ENCODE data around the gene MDM1. TPM values are rescaled to one million over a fixed set of nuclear protein-coding genes. Genes with fewer than 3 reads are reported as not detected.
A peak's percentile ranks its signal among the peaks of the same experiment; 100 is the strongest.

MDM1 gene
- total RNA-seq, 1 experiment from 2014 or later, result 22.9 TPM

DNA sequence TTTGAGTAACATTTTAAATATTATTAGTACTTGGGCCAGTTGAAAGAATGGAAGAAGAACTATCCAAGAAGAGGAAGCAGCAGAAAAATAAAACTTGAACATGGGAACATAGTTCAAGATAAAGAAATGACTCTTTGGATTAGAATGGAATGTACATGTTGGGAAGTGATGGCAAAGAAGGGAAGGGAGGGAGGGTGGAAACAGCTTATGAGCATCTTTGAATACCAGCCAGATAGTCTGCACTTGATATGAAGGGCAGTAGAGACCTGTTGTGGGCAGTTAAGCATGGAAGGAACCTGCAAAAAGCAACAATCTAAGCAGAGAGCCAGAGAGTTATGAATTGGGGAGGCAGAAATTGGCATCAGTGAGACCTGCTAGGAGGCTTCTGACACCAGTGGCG is 68.8 kb downstream of the MDM1 start:
- Histone ChIP-seq H3K36me3 (no peaks in the 10 kb centered on the region), H3K27me3 (no peaks in the 10 kb centered on the region), H3K9me3 (replicated peaks) (no peaks in the 10 kb centered on the region), H3K4me3 (no peak overlapping the region), H3K27ac (no peak overlapping the region), H3K4me1 (no peaks in the 10 kb centered on the region)
- no peak for DNase-seq

DNA sequence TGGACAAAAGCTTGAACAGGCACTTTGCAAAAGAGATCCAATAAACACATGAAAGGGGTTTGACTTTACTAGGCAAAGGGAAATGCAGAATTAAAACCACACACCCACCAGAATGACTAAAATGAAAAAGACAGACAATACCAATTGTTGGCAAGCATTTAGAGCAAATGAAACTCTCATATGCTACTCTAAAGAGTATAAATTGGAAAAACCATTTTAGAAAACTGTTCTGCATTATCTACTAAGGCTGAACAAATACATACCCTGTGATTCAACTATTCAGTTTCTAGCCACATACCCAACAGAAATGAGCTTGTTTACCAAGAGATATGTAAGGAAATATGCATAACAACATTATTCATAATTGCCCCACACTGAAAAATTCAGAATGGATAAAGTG is 70.3 kb downstream of the MDM1 start:
- Histone ChIP-seq H3K4me3 (no peak overlapping the region), H3K27ac (no peak overlapping the region), H3K36me3 (no peaks in the 10 kb centered on the region), H3K9me3 (replicated peaks) (no peaks in the 10 kb centered on the region), H3K4me1 (no peaks in the 10 kb centered on the region), H3K27me3 (no peaks in the 10 kb centered on the region)
- DNase-seq, result no peak

DNA sequence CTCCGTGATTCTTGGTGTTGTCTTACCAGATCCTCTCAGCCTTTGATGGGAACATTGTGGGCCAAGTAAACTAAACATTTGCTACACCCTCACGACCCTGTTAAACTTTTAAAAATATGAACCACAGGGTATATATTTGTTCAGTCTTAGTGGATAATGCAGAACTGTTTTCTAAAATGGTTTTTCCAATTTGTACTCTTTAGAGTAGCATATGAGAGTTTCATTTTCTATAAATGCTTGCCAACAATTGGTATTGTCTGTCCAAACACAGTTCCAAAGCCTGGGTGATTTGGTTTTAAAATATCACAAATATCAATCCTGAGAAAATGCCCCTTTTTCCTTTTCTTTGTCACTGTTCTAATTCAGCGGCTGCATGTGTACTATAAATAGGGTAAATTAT is 72.0 kb downstream of the MDM1 start:
- no peak for DNase-seq
- Histone ChIP-seq H3K4me3 (no peak overlapping the region), H3K27ac (no peak overlapping the region), H3K4me1 (no peaks in the 10 kb centered on the region), H3K36me3 (no peaks in the 10 kb centered on the region), H3K27me3 (no peaks in the 10 kb centered on the region), H3K9me3 (replicated peaks) (no peaks in the 10 kb centered on the region)

DNA sequence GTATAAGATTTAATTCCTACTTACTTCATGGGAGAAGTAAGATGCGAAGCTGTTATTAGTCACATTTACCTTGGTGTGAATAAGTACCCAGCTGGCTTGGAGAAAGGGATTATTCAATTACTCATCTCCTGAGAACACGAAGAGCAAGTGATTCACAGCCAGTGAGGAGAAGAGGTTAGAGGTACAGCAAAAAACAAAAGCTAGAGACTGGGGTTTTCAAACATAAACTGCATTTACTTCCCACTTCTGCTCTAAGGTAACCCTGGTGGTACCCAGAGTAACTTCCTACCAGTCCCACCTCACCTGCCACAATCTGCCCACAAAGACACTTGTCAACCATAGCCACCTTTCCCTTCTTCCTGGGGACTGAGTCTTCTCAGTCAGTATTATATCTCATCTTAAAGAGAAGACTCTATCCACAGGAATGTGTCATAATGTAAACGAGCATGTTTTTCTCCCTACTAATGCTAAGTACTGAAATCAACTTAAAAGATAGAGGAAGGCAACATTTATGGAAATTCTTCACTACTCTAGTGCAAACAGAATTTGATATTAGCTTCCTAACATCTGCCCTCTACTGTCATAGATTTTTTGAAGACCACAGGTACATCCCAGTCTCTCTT is 72.7 kb downstream of the MDM1 start:
- no peak overlapping the region for H3K27ac ChIP-seq
- no peaks in the 10 kb centered on the region for H3K27me3 ChIP-seq
- no peak for DNase-seq
- no peaks in the 10 kb centered on the region for H3K4me1 ChIP-seq
- H3K36me3 ChIP-seq, result no peaks in the 10 kb centered on the region
- H3K9me3 ChIP-seq (replicated peaks), result no peaks in the 10 kb centered on the region
- no peak overlapping the region for H3K4me3 ChIP-seq

DNA sequence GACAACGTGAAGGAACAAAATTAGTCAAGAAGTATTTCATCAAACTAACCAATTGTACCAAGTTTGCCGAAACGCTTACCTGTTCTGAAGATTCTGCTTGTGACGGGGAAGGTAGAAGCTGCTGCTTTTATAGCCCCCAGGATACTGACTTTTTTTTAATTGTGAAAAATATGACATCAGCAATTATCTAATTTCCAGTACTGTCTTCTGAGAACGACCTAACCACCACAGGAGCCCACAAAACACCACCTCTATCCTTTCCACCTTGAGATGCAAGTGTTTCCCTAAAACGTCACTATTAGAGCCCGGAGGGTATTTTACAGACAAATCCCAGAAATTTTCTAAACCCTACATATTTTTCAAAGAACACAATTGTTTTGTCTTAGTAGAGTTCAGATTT is 78.7 kb downstream of the MDM1 start, which contains the start of gene IL22:
Gene IL22 (minus strand): TSS at position 101 of the 400 bp plus-strand sequence. CDS start 156 bp downstream, outside the sequence.
- no peak for DNase-seq
- Histone ChIP-seq H3K36me3 (no peaks in the 10 kb centered on the region), H3K27me3 (no peaks in the 10 kb centered on the region)

DNA sequence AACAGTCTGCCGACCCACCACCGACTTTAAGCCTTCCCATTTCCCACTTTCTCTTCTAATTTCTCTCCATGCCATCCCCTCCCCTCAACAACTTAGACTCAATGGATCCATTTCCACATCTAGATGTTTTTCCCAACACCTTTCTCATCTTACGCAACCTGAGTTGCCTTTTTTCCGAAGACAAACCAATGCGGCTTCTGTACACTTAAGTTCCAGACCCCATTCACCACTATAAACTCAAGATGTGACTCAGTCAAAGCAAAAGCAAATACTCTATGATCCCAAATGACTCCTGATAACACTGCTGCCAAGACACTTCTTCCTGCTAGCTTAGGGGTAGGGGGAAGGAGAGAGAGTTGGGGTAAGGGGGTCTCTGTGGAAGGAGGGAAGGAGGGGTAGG is 80.1 kb downstream of the MDM1 start:
- no peaks in the 10 kb centered on the region for H3K36me3 ChIP-seq
- H3K4me3 ChIP-seq, result no peak overlapping the region
- H3K4me1 ChIP-seq, result peaks cover 10% of the 10 kb centered on the region; the same call in 1 of the 2 replicates
- H3K27ac ChIP-seq, result no peak overlapping the region
- no peak for DNase-seq
- H3K9me3 ChIP-seq (replicated peaks), result peaks cover 4% of the 10 kb centered on the region; the same call in 1 of the 2 replicates
- no peaks in the 10 kb centered on the region for H3K27me3 ChIP-seq

More for the DNA sequence above, 78.7 kb downstream of the MDM1 start, which contains the start of gene IL22:
- Histone ChIP-seq H3K9me3 (replicated peaks) (0 out of 2 replicates have a peak, but pooled peaks cover 4% of the 10 kb centered on the region), H3K4me3 (no peak within 1 kb of the TSS), H3K4me1 (peaks cover 10% of the 10 kb centered on the region; the same call in 1 of the 2 replicates), H3K27ac (no peak within 1 kb of the TSS)

DNA sequence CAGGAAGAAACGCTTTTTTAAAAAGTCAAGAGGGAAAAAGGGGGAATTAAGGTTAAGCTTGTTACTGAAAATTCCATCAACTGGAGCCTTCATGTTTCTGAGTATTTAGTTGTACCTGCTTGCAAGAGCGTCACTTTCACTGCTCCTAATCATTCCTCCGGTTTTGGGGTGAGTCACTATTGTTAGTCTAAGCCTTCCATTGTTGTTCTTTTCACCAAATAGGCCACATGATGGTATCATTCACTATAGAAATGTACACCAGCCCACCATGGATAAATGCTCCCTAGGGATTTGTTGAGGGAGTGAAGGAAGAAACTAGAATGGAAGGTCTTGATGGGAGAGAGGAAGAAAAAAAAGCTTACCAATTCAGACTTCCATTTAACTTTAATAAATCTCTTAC is 81.7 kb downstream of the MDM1 start:
- peak in 1 of 2 experiments; percentile 38 for DNase-seq
- Histone ChIP-seq H3K27me3 (no peaks in the 10 kb centered on the region), H3K36me3 (no peaks in the 10 kb centered on the region), H3K4me3 (no peak overlapping the region), H3K27ac (no peak overlapping the region), H3K9me3 (replicated peaks) (peaks cover 4% of the 10 kb centered on the region; the same call in 1 of the 2 replicates), H3K4me1 (peaks cover 16% of the 10 kb centered on the region)

DNA sequence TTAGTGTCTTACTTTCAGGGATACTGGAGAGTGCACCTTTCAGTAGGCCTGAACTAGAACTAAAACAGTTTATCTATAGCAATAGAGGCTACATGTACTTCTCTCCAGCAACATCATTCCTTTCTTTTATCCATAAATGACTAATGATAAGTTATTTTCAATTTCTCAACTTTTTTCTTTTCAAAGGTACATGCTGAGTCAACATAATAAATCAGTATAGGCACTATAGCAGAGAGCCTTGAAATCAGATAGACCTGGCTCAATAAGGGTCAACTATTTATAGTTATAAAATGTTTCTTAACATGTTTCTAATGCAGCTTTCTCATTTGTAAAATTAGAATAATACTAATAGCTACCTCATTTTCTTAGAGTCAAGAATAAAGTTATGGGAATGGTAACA is 84.4 kb downstream of the MDM1 start:
- H3K27ac ChIP-seq, result no peak overlapping the region
- no peak overlapping the region for H3K4me3 ChIP-seq
- no peak for DNase-seq
- no peaks in the 10 kb centered on the region for H3K36me3 ChIP-seq
- peaks cover 21% of the 10 kb centered on the region for H3K4me1 ChIP-seq
- H3K27me3 ChIP-seq, result no peaks in the 10 kb centered on the region
- peaks cover 4% of the 10 kb centered on the region; the same call in 1 of the 2 replicates for H3K9me3 ChIP-seq (replicated peaks)

DNA sequence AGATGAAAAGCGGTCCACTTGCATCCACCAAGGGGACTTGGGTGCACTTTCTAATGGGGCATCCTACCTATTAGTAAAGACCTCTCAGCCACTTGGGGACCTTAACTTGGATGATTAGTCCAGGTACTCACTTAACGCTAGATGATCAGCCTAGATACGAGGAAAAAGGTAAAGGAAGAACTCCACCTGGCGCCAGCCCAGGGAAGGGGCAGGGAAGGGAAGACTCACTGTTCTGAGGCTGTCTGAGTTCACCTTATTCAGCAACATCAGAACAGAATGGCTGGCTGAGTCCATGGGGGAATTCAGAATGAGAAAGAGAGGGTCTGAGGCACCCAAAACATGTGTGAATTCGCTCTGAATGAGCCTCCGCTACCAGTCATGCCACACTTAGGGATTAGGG is 85.8 kb downstream of the MDM1 start:
- Histone ChIP-seq H3K27me3 (no peaks in the 10 kb centered on the region), H3K4me3 (no peak overlapping the region), H3K9me3 (replicated peaks) (peaks cover 1% of the 10 kb centered on the region; the same call in 1 of the 2 replicates), H3K27ac (peak overlapping the region; percentile 70; the same call in 1 of the 2 replicates), H3K36me3 (no peaks in the 10 kb centered on the region), H3K4me1 (peaks cover 21% of the 10 kb centered on the region)
- DNase-seq, result no peak

DNA sequence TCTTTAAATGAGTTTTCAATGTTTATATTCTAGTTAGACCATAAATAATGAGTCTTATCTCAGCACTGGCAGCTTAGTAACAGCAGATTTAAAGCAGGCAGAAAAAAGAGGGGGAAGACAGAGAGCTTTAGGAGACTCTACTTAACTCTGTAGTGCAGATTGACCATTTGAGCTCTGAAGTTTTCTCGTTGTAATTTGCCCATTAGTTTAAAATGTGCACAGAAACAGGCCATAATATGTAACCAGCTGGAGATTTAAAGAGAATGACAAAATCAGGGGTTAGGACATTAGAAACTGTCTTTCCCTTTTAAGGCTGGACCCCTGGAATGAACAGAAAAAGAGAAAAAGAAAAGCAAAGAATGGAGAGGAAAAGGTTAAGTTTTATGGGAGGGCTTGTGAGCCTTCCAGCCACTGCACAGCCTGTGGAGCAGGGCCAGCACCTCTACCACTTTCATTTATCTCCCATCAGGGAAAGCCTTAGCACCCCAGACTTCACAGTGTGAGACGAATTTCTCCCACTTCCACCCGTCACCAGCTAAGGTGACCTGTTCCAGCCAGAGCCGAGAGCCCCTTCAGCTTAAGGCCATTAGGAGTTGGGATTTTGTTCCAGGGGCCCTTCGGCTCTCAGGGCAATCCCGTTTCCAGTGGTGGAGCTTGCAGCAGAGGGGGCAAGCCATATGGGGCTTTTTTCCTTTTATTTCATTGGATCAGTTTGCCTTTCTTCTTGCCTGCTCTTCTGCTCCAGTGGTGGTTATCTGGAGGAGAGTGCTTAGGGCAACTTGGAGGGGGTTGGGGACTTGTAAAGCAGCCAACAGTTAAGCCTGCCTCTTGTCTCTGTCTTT is 86.8 kb downstream of the MDM1 start:
- Histone ChIP-seq H3K27me3 (no peaks in the 10 kb centered on the region), H3K9me3 (replicated peaks) (no peaks in the 10 kb centered on the region; the same call in 1 of the 2 replicates), H3K4me1 (peaks cover 18% of the 10 kb centered on the region), H3K36me3 (no peaks in the 10 kb centered on the region), H3K27ac (peak overlapping the region; percentile 70), H3K4me3 (peak overlapping the region; percentile 45)
- peak; percentile 33 to 59 for DNase-seq

Other genes with a start within 250 kb of the MDM1 start
- gene IFNG, start 172.6 kb downstream of the MDM1 start, total RNA-seq (2014; rRNA removed; shearing (Covaris generic)), result not detected in 2 replicates
- gene IL26, start 106.6 kb downstream of the MDM1 start, total RNA-seq (2014; rRNA removed; shearing (Covaris generic)), result not detected in 2 replicates
- gene IL22, start 78.8 kb downstream of the MDM1 start, total RNA-seq (2014; rRNA removed; shearing (Covaris generic)), result not detected in 2 replicates